HCT116 (cell line): ENCODE measurements around the gene PDCD2. TPM values are rescaled to one million over a fixed set of nuclear protein-coding genes. Genes with fewer than 3 reads are reported as not detected.

Experiments used
- ATAC-seq: fragments of 200-7000 bp; cut with Tn5 transposase; 2 replicates; pipeline ENCODE4 v1.9.1; 2020; ENCODE audit warnings: mild to moderate bottlenecking, moderate library complexity
- BruUV-seq: library from RNA; stranded (reverse); fragments of 400-500 nt; replicated peaks from 2 replicates; lab custom pipeline; 2021; lab: Mats Ljungman, UMichigan
- CTCF ChIA-PET: fragments of 300-600 bp; sonication (Branson Sonifier 250); formaldehyde crosslinking; loops from one replicate; lab custom pipeline; 2021; ENCODE audit warnings: antibody characterized with exemption; lab: Charles Lee
- POLR2A ChIA-PET: fragments of 300-600, 350-600 bp; sonication (Branson Sonifier 250); formaldehyde crosslinking; loops from one replicate; lab custom pipeline; 2021; ENCODE audit warnings: antibody characterized with exemption; lab: Charles Lee
- RAD21 ChIA-PET, 2 experiments: fragments of 300-600 bp; sonication (Branson Sonifier 250); formaldehyde crosslinking; loops; one replicate each; lab custom pipeline; 2023; ENCODE audit warnings: low total read pairs in 2 of 2; ENCODE audit not compliant: uncharacterized antibody in 2 of 2, unreplicated experiment in 2 of 2, low non-redundant PET in 1 of 2; lab: Charles Lee
- DNase-seq: peaks from one replicate; pipeline ENCODE4 v3.0.0-alpha.2; 2010; ENCODE audit warnings: low read depth, low spot score
- H2AFZ ChIP-seq: fragments of 200-600 bp; shearing (Covaris generic), sonication (generic); 2 replicates; pipeline ENCODE4 v1.6.1; 2017; ENCODE audit warnings: low read depth, mixed run types, mixed read lengths, antibody characterized with exemption, low read length; ENCODE audit not compliant: poor library complexity, severe bottlenecking
- H3K27ac ChIP-seq: 2 replicates; pipeline ENCODE4 v1.5.1; 2012; ENCODE audit warnings: low read depth, low read length
- H3K27me3 ChIP-seq: fragments of 200-600 bp; sonication (generic); 2 replicates; pipeline ENCODE4 v1.6.1; 2016; ENCODE audit warnings: mixed run types, low read length, mixed read lengths; ENCODE audit not compliant: insufficient read depth
- H3K36me3 ChIP-seq, 2 experiments: fragments of 200-500 bp in 1 of 2; fragments of 200-600 bp in 1 of 2; sonication (Bioruptor generic) in 1 of 2; sonication (generic) in 1 of 2; 2 replicates each; pipeline versions ENCODE4 v1.5.1 to v1.6.1; 2014 to 2016; ENCODE audit warnings: low read length in 2 of 2, inconsistent platforms in 1 of 2, mixed read lengths in 1 of 2, mixed run types in 1 of 2; ENCODE audit not compliant: insufficient read depth in 2 of 2, control insufficient read depth in 1 of 2
- H3K4me1 ChIP-seq, 2 experiments: fragments of 200-600 bp in 1 of 2; sonication (generic) in 1 of 2; 2 replicates each; pipeline versions ENCODE4 v1.5.1 to v1.6.1; 2012 to 2017; ENCODE audit warnings: low read length in 2 of 2, inconsistent platforms in 1 of 2, mild to moderate bottlenecking in 1 of 2, mixed read lengths in 1 of 2, mixed run types in 1 of 2, moderate library complexity in 1 of 2; ENCODE audit not compliant: insufficient read depth in 2 of 2, control insufficient read depth in 1 of 2
- H3K4me2 ChIP-seq: fragments of 200-600 bp; sonication (generic); 2 replicates; pipeline ENCODE4 v1.6.1; 2017; ENCODE audit warnings: mixed run types, low read length, mixed read lengths
- H3K4me3 ChIP-seq, 2 experiments: fragments of 200-600 bp in 1 of 2; sonication (generic) in 1 of 2; replicated peaks in 1 of 2; 2 replicates each; pipeline ENCODE4 v1.5.1; 2011 to 2016; ENCODE audit warnings: low read length in 2 of 2, control low read depth in 1 of 2, low read depth in 1 of 2, mild to moderate bottlenecking in 1 of 2, mixed read lengths in 1 of 2, mixed run types in 1 of 2
- H3K79me2 ChIP-seq: fragments of 200-600 bp; sonication (generic); 2 replicates; pipeline ENCODE4 v1.6.1; 2017; ENCODE audit warnings: mild to moderate bottlenecking, mixed run types, low read length, moderate library complexity, mixed read lengths; ENCODE audit not compliant: insufficient read depth
- H3K9ac ChIP-seq: fragments of 200-600 bp; sonication (generic); 2 replicates; pipeline ENCODE4 v1.6.1; 2016; ENCODE audit warnings: low read length, mixed read lengths
- H3K9me2 ChIP-seq: fragments of 200-600 bp; sonication (generic), shearing (Covaris generic); 2 replicates; pipeline ENCODE4 v1.6.1; 2017; ENCODE audit warnings: mixed run types, mild to moderate bottlenecking, moderate library complexity; ENCODE audit not compliant: insufficient read depth
- H3K9me3 ChIP-seq, 2 experiments: fragments of 200-500 bp in 1 of 2; fragments of 200-600 bp in 1 of 2; sonication (Bioruptor generic) in 1 of 2; sonication (generic) in 1 of 2; 2 replicates each; pipeline ENCODE4 v1.6.1; 2014 to 2017; ENCODE audit warnings: low read length in 2 of 2, mixed read lengths in 2 of 2, inconsistent platforms in 1 of 2, low read depth in 1 of 2, mild to moderate bottlenecking in 1 of 2, mixed run types in 1 of 2, moderate library complexity in 1 of 2; ENCODE audit not compliant: control insufficient read depth in 1 of 2, insufficient read depth in 1 of 2
- H4K20me1 ChIP-seq: fragments of 200-600 bp; sonication (generic), shearing (Covaris generic); 2 replicates; pipeline ENCODE4 v1.6.1; 2017; ENCODE audit warnings: mixed run types, mild to moderate bottlenecking, moderate library complexity; ENCODE audit not compliant: insufficient read depth
- CBX3 ChIP-seq: IDR thresholded peaks from 2 replicates; pipeline ENCODE4 v1.6.1; 2012; ENCODE audit warnings: low read depth
- EZH2 ChIP-seq: fragments of 200-600 bp; sonication (generic); IDR thresholded peaks from 2 replicates; pipeline ENCODE4 v1.6.1; 2017; ENCODE audit warnings: antibody characterized with exemption, mixed run types
- FOSL1 ChIP-seq: IDR thresholded peaks from 2 replicates; pipeline ENCODE4 v1.6.1; 2012; ENCODE audit warnings: low read depth
- JUND ChIP-seq: IDR thresholded peaks from 2 replicates; pipeline ENCODE4 v1.6.1; 2012
- POLR2A ChIP-seq: IDR thresholded peaks from 2 replicates; pipeline ENCODE4 v1.7.0; 2011; ENCODE audit warnings: borderline replicate concordance; ENCODE audit not compliant: insufficient read depth, insufficient read length; ENCODE audit errors: extremely low read depth
- POLR2AphosphoS5 ChIP-seq: IDR thresholded peaks from 2 replicates; pipeline ENCODE4 v1.6.1; 2011; ENCODE audit warnings: mild to moderate bottlenecking, low read depth, low read length, moderate library complexity
- RAD21 ChIP-seq: IDR thresholded peaks from 2 replicates; pipeline ENCODE4 v1.6.1; 2012; ENCODE audit warnings: low read depth, mild to moderate bottlenecking
- SIN3A ChIP-seq: IDR thresholded peaks from 2 replicates; pipeline ENCODE4 v1.6.1; 2012; ENCODE audit warnings: low read depth
- SP1 ChIP-seq: IDR thresholded peaks from 2 replicates; pipeline ENCODE4 v1.6.1; 2012; ENCODE audit warnings: low read depth
- SRF ChIP-seq: IDR thresholded peaks from 2 replicates; pipeline ENCODE4 v1.6.1; 2012; ENCODE audit warnings: low read depth
- TCF7L2 ChIP-seq: IDR thresholded peaks from 2 replicates; pipeline ENCODE4 v1.7.0; 2011; ENCODE audit warnings: borderline replicate concordance, inconsistent platforms; ENCODE audit not compliant: insufficient read depth, insufficient read length; ENCODE audit errors: extremely low read depth
- YY1 ChIP-seq: IDR thresholded peaks from 2 replicates; pipeline ENCODE4 v1.6.1; 2011; ENCODE audit warnings: low read length, low read depth, moderate library complexity, mild to moderate bottlenecking; ENCODE audit not compliant: insufficient replicate concordance; ENCODE audit errors: extremely low read depth
- intact Hi-C: fragments of 100-400 bp; cut with micrococcal nuclease; formaldehyde crosslinking; loops from 2 replicates; pipeline ENCODE4 v1.10.0; 2022
- total RNA-seq: library from RNA; stranded (reverse); gene quantifications from one replicate; pipeline ENCODE4 v1.2.1, GENCODE V29; 2021; ENCODE audit not compliant: unreplicated experiment
- TF ChIP-seq, protein P1 (sequence below), 3 experiments: fragments of 200-600 bp in 1 of 3; sonication (generic) in 1 of 3; IDR thresholded peaks in 2 of 3; conservative IDR thresholded peaks in 1 of 3; 2 replicates each; pipeline ENCODE4 v1.5.1; 2012 to 2017; ENCODE audit warnings: low read depth in 2 of 3, low read length in 2 of 3, antibody characterized with exemption in 1 of 3, borderline replicate concordance in 1 of 3, control low read depth in 1 of 3, mild to moderate bottlenecking in 1 of 3, mixed read lengths in 1 of 3, mixed run types in 1 of 3, moderate library complexity in 1 of 3; ENCODE audit not compliant: insufficient read depth in 1 of 3
- TF ChIP-seq, protein P2 (sequence below): IDR thresholded peaks from 2 replicates; pipeline ENCODE4 v1.6.1; 2012

The PDCD2 gene
- total RNA-seq, 1 experiment from 2014 or later, result 127 TPM

DNA sequence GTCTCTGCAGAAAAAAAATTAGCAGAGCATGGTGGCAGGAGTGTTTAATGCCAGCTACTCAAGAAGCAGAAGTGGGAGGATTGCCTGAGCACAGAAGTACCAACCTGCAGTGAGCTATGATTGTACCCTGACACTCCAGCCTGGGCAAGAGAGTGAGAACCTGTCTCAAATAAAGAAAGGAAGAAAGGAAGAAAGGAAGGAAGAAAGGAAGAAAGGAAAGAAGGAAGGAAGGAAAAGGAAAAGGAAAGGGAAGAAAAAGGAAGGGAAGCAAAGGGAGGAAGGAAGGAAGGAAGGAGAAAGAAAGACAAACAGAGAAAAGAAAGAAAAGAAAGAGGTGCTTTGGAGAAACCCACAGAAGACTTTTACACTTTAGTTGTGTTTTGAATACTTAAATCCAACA, 12.8 kb upstream of the PDCD2 start:
- no peaks in the 10 kb centered on the region for H3K79me2 ChIP-seq
- H3K9me2 ChIP-seq, result no peaks in the 10 kb centered on the region
- ATAC-seq, result no peak
- ChIA-PET POLR2A (no interaction called here), CTCF (no interaction called here), RAD21 (interaction anchor here in 1 of 2 experiments (0.7 kb wide), 1 partner anchor 24 kb away, joined by 3 read pairs; no protein-coding TSS in a partner anchor)
- no peaks in the 10 kb centered on the region for H3K36me3 ChIP-seq
- H3K27ac ChIP-seq, result no peak overlapping the region
- no peak overlapping the region for H3K9ac ChIP-seq
- no TSS peak for BruUV-seq
- no peak for DNase-seq
- H4K20me1 ChIP-seq, result no peaks in the 10 kb centered on the region
- no peak overlapping the region for H2AFZ ChIP-seq
- intact Hi-C loops, result no loop called here
- H3K4me1 ChIP-seq, result no peaks in the 10 kb centered on the region
- TF ChIP-seq SP1, result no peak
- no peak for TF ChIP-seq POLR2AphosphoS5
- no peak for TF ChIP-seq TCF7L2
- TF ChIP-seq, protein P1, sequence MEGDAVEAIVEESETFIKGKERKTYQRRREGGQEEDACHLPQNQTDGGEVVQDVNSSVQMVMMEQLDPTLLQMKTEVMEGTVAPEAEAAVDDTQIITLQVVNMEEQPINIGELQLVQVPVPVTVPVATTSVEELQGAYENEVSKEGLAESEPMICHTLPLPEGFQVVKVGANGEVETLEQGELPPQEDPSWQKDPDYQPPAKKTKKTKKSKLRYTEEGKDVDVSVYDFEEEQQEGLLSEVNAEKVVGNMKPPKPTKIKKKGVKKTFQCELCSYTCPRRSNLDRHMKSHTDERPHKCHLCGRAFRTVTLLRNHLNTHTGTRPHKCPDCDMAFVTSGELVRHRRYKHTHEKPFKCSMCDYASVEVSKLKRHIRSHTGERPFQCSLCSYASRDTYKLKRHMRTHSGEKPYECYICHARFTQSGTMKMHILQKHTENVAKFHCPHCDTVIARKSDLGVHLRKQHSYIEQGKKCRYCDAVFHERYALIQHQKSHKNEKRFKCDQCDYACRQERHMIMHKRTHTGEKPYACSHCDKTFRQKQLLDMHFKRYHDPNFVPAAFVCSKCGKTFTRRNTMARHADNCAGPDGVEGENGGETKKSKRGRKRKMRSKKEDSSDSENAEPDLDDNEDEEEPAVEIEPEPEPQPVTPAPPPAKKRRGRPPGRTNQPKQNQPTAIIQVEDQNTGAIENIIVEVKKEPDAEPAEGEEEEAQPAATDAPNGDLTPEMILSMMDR (IDR thresholded peaks at IDR 0.05 in 2 of 3, conservative IDR thresholded peaks at IDR 0.05 in 1 of 3; ENCODE audit: borderline replicate concordance in 1 of 3, insufficient read depth in 1 of 3, low read depth in 2 of 3, low read length in 2 of 3), result no peak
- TF ChIP-seq EZH2, result no peak
- H3K4me2 ChIP-seq, result no peak overlapping the region
- no peak overlapping the region for H3K4me3 ChIP-seq
- no peaks in the 10 kb centered on the region for H3K27me3 ChIP-seq
- no peaks in the 10 kb centered on the region for H3K9me3 ChIP-seq

DNA sequence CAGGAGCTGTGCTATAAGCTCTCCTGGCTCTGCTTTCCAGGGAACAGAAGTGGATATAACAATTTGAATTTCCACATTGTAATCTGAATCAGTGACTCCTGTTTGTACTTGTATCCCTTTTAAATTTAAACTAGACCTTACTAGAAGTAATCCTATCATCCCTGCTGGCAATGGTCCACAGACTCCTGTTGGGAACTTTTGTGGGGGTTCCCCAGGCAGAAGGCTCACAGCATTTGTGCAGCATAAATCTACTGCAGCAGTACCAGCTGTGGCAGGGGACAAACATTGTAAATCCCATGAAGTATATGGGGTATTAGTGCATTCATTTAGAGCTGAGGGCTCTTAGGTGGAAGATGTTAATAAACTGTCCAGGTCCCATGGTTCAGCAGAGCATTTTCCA, 12.0 kb upstream of the PDCD2 start:
- CTCF ChIA-PET, result no interaction called here
- BruUV-seq, result no TSS peak
- Histone ChIP-seq H3K27ac (no peak overlapping the region), H3K4me2 (no peak overlapping the region), H3K9me2 (no peaks in the 10 kb centered on the region), H3K27me3 (no peaks in the 10 kb centered on the region), H3K9ac (no peak overlapping the region), H3K36me3 (no peaks in the 10 kb centered on the region), H3K4me1 (no peaks in the 10 kb centered on the region), H4K20me1 (no peaks in the 10 kb centered on the region), H3K79me2 (no peaks in the 10 kb centered on the region), H2AFZ (no peak overlapping the region), H3K4me3 (no peak overlapping the region), H3K9me3 (0 out of 4 replicates have a peak, but pooled peaks cover 0 to 3% of the 10 kb centered on the region in 2 experiments)
- TF ChIP-seq JUND (no peak), CBX3 (no peak), SP1 (no peak), SRF (no peak), YY1 (no peak), FOSL1 (no peak), POLR2AphosphoS5 (no peak), POLR2A (no peak), SIN3A (no peak), RAD21 (no peak)
- TF ChIP-seq, protein P2, sequence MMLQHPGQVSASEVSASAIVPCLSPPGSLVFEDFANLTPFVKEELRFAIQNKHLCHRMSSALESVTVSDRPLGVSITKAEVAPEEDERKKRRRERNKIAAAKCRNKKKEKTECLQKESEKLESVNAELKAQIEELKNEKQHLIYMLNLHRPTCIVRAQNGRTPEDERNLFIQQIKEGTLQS, result no peak
- TF ChIP-seq, protein P1 (IDR thresholded peaks at IDR 0.05 in 2 of 3, conservative IDR thresholded peaks at IDR 0.05 in 1 of 3; ENCODE audit: borderline replicate concordance in 1 of 3, insufficient read depth in 1 of 3, low read depth in 2 of 3, low read length in 2 of 3), result no peak
- RAD21 ChIA-PET, result no interaction called here
- DNase-seq, result no peak
- intact Hi-C loops, result no loop called here
- POLR2A ChIA-PET, result no interaction called here
- ATAC-seq, result no peak
